HCT116 (cell line): ENCODE data around the gene ANTKMT. TPM values are rescaled to one million over a fixed set of nuclear protein-coding genes. Genes with fewer than 3 reads are reported as not detected.

Experiments
- ATAC-seq: fragments of 200-7000 bp; cut with Tn5 transposase; 2 replicates; pipeline ENCODE4 v1.9.1; 2020; ENCODE audit warnings: mild to moderate bottlenecking, moderate library complexity
- BruUV-seq: library from RNA; stranded (reverse); fragments of 400-500 nt; replicated peaks from 2 replicates; lab custom pipeline; 2021; lab: Mats Ljungman, UMichigan
- CTCF ChIA-PET: fragments of 300-600 bp; sonication (Branson Sonifier 250); formaldehyde crosslinking; loops from one replicate; lab custom pipeline; 2021; ENCODE audit warnings: antibody characterized with exemption; lab: Charles Lee
- POLR2A ChIA-PET: fragments of 300-600, 350-600 bp; sonication (Branson Sonifier 250); formaldehyde crosslinking; loops from one replicate; lab custom pipeline; 2021; ENCODE audit warnings: antibody characterized with exemption; lab: Charles Lee
- RAD21 ChIA-PET, 2 experiments: fragments of 300-600 bp; sonication (Branson Sonifier 250); formaldehyde crosslinking; loops; one replicate each; lab custom pipeline; 2023; ENCODE audit warnings: low total read pairs in 2 of 2; ENCODE audit not compliant: uncharacterized antibody in 2 of 2, unreplicated experiment in 2 of 2, low non-redundant PET in 1 of 2; lab: Charles Lee
- DNase-seq: peaks from one replicate; pipeline ENCODE4 v3.0.0-alpha.2; 2010; ENCODE audit warnings: low read depth, low spot score
- H2AFZ ChIP-seq: fragments of 200-600 bp; shearing (Covaris generic), sonication (generic); 2 replicates; pipeline ENCODE4 v1.6.1; 2017; ENCODE audit warnings: low read depth, mixed run types, mixed read lengths, antibody characterized with exemption, low read length; ENCODE audit not compliant: poor library complexity, severe bottlenecking
- H3K27ac ChIP-seq: 2 replicates; pipeline ENCODE4 v1.5.1; 2012; ENCODE audit warnings: low read depth, low read length
- H3K27me3 ChIP-seq: fragments of 200-600 bp; sonication (generic); 2 replicates; pipeline ENCODE4 v1.6.1; 2016; ENCODE audit warnings: mixed run types, low read length, mixed read lengths; ENCODE audit not compliant: insufficient read depth
- H3K36me3 ChIP-seq, 2 experiments: fragments of 200-500 bp in 1 of 2; fragments of 200-600 bp in 1 of 2; sonication (Bioruptor generic) in 1 of 2; sonication (generic) in 1 of 2; 2 replicates each; pipeline versions ENCODE4 v1.5.1 to v1.6.1; 2014 to 2016; ENCODE audit warnings: low read length in 2 of 2, inconsistent platforms in 1 of 2, mixed read lengths in 1 of 2, mixed run types in 1 of 2; ENCODE audit not compliant: insufficient read depth in 2 of 2, control insufficient read depth in 1 of 2
- H3K4me1 ChIP-seq, 2 experiments: fragments of 200-600 bp in 1 of 2; sonication (generic) in 1 of 2; 2 replicates each; pipeline versions ENCODE4 v1.5.1 to v1.6.1; 2012 to 2017; ENCODE audit warnings: low read length in 2 of 2, inconsistent platforms in 1 of 2, mild to moderate bottlenecking in 1 of 2, mixed read lengths in 1 of 2, mixed run types in 1 of 2, moderate library complexity in 1 of 2; ENCODE audit not compliant: insufficient read depth in 2 of 2, control insufficient read depth in 1 of 2
- H3K4me2 ChIP-seq: fragments of 200-600 bp; sonication (generic); 2 replicates; pipeline ENCODE4 v1.6.1; 2017; ENCODE audit warnings: mixed run types, low read length, mixed read lengths
- H3K4me3 ChIP-seq, 2 experiments: fragments of 200-600 bp in 1 of 2; sonication (generic) in 1 of 2; replicated peaks in 1 of 2; 2 replicates each; pipeline ENCODE4 v1.5.1; 2011 to 2016; ENCODE audit warnings: low read length in 2 of 2, control low read depth in 1 of 2, low read depth in 1 of 2, mild to moderate bottlenecking in 1 of 2, mixed read lengths in 1 of 2, mixed run types in 1 of 2
- H3K79me2 ChIP-seq: fragments of 200-600 bp; sonication (generic); 2 replicates; pipeline ENCODE4 v1.6.1; 2017; ENCODE audit warnings: mild to moderate bottlenecking, mixed run types, low read length, moderate library complexity, mixed read lengths; ENCODE audit not compliant: insufficient read depth
- H3K9ac ChIP-seq: fragments of 200-600 bp; sonication (generic); 2 replicates; pipeline ENCODE4 v1.6.1; 2016; ENCODE audit warnings: low read length, mixed read lengths
- H3K9me2 ChIP-seq: fragments of 200-600 bp; sonication (generic), shearing (Covaris generic); 2 replicates; pipeline ENCODE4 v1.6.1; 2017; ENCODE audit warnings: mixed run types, mild to moderate bottlenecking, moderate library complexity; ENCODE audit not compliant: insufficient read depth
- H3K9me3 ChIP-seq, 2 experiments: fragments of 200-500 bp in 1 of 2; fragments of 200-600 bp in 1 of 2; sonication (Bioruptor generic) in 1 of 2; sonication (generic) in 1 of 2; 2 replicates each; pipeline ENCODE4 v1.6.1; 2014 to 2017; ENCODE audit warnings: low read length in 2 of 2, mixed read lengths in 2 of 2, inconsistent platforms in 1 of 2, low read depth in 1 of 2, mild to moderate bottlenecking in 1 of 2, mixed run types in 1 of 2, moderate library complexity in 1 of 2; ENCODE audit not compliant: control insufficient read depth in 1 of 2, insufficient read depth in 1 of 2
- H4K20me1 ChIP-seq: fragments of 200-600 bp; sonication (generic), shearing (Covaris generic); 2 replicates; pipeline ENCODE4 v1.6.1; 2017; ENCODE audit warnings: mixed run types, mild to moderate bottlenecking, moderate library complexity; ENCODE audit not compliant: insufficient read depth
- CBX3 ChIP-seq: IDR thresholded peaks from 2 replicates; pipeline ENCODE4 v1.6.1; 2012; ENCODE audit warnings: low read depth
- CTCF ChIP-seq, 3 experiments: fragments of 200-600 bp in 1 of 3; sonication (generic) in 1 of 3; IDR thresholded peaks in 2 of 3; conservative IDR thresholded peaks in 1 of 3; 2 replicates each; pipeline ENCODE4 v1.5.1; 2012 to 2017; ENCODE audit warnings: low read depth in 2 of 3, low read length in 2 of 3, antibody characterized with exemption in 1 of 3, borderline replicate concordance in 1 of 3, control low read depth in 1 of 3, mild to moderate bottlenecking in 1 of 3, mixed read lengths in 1 of 3, mixed run types in 1 of 3, moderate library complexity in 1 of 3; ENCODE audit not compliant: insufficient read depth in 1 of 3
- EGR1 ChIP-seq: IDR thresholded peaks from 2 replicates; pipeline ENCODE4 v1.6.1; 2012; ENCODE audit warnings: low read depth
- EZH2 ChIP-seq: fragments of 200-600 bp; sonication (generic); IDR thresholded peaks from 2 replicates; pipeline ENCODE4 v1.6.1; 2017; ENCODE audit warnings: antibody characterized with exemption, mixed run types
- EZH2phosphoT487 ChIP-seq: fragments of 200-600 bp; IDR thresholded peaks from 2 replicates; pipeline ENCODE4 v1.6.1; 2018; ENCODE audit warnings: antibody characterized with exemption, borderline replicate concordance
- JUND ChIP-seq: IDR thresholded peaks from 2 replicates; pipeline ENCODE4 v1.6.1; 2012
- MAX ChIP-seq: IDR thresholded peaks from 2 replicates; pipeline ENCODE4 v1.6.1; 2012
- POLR2A ChIP-seq: IDR thresholded peaks from 2 replicates; pipeline ENCODE4 v1.7.0; 2011; ENCODE audit warnings: borderline replicate concordance; ENCODE audit not compliant: insufficient read depth, insufficient read length; ENCODE audit errors: extremely low read depth
- POLR2AphosphoS5 ChIP-seq: IDR thresholded peaks from 2 replicates; pipeline ENCODE4 v1.6.1; 2011; ENCODE audit warnings: mild to moderate bottlenecking, low read depth, low read length, moderate library complexity
- RAD21 ChIP-seq: IDR thresholded peaks from 2 replicates; pipeline ENCODE4 v1.6.1; 2012; ENCODE audit warnings: low read depth, mild to moderate bottlenecking
- REST ChIP-seq: IDR thresholded peaks from 2 replicates; pipeline ENCODE4 v1.6.1; 2012; ENCODE audit warnings: low read depth
- SIN3A ChIP-seq: IDR thresholded peaks from 2 replicates; pipeline ENCODE4 v1.6.1; 2012; ENCODE audit warnings: low read depth
- SP1 ChIP-seq: IDR thresholded peaks from 2 replicates; pipeline ENCODE4 v1.6.1; 2012; ENCODE audit warnings: low read depth
- SRF ChIP-seq: IDR thresholded peaks from 2 replicates; pipeline ENCODE4 v1.6.1; 2012; ENCODE audit warnings: low read depth
- ZFX ChIP-seq: fragments of 450-650 bp; IDR thresholded peaks from 2 replicates; pipeline ENCODE4 v1.6.1; 2017
- intact Hi-C: fragments of 100-400 bp; cut with micrococcal nuclease; formaldehyde crosslinking; loops from 2 replicates; pipeline ENCODE4 v1.10.0; 2022
- total RNA-seq: library from RNA; stranded (reverse); gene quantifications from one replicate; pipeline ENCODE4 v1.2.1, GENCODE V29; 2021; ENCODE audit not compliant: unreplicated experiment

The ANTKMT gene
- total RNA-seq, 1 experiment from 2014 or later: 65.4 TPM

- no peak for TF ChIP-seq CTCF (IDR thresholded peaks at IDR 0.05 in 2 of 3, conservative IDR thresholded peaks at IDR 0.05 in 1 of 3; ENCODE audit: borderline replicate concordance in 1 of 3, insufficient read depth in 1 of 3, low read depth in 2 of 3, low read length in 2 of 3)
- TF ChIP-seq SIN3A: no peak
Observed at GRCh38 chr16:700684-701584, 20.0 kb upstream of the ANTKMT start (continued).

GRCh38 chr16:702341-702740, 18.6 kb upstream of the ANTKMT start:
- CTCF ChIA-PET: no interaction called here
- no peak for ATAC-seq

More at GRCh38 chr16:702341-702740, 18.6 kb upstream of the ANTKMT start:
- no peak overlapping the region for H3K4me3 ChIP-seq
- POLR2A ChIA-PET: no interaction called here
- H3K9ac ChIP-seq: no peak overlapping the region
- peaks cover 38% of the 10 kb centered on the region for H3K79me2 ChIP-seq
- DNase-seq: no peak
- no peaks in the 10 kb centered on the region for H3K9me2 ChIP-seq
- no peaks in the 10 kb centered on the region for H3K27me3 ChIP-seq
- no TSS peak for BruUV-seq
- H3K36me3 ChIP-seq: no peaks in the 10 kb centered on the region; a peak in 2 of 4 replicates
- H3K4me1 ChIP-seq: peaks cover 0 to 21% of the 10 kb centered on the region in 2 experiments; a peak in 3 of 4 replicates
- TF ChIP-seq JUND (no peak), MAX (no peak), CBX3 (no peak), ZFX (no peak), REST (no peak), EGR1 (no peak), CTCF (IDR thresholded peaks at IDR 0.05 in 2 of 3, conservative IDR thresholded peaks at IDR 0.05 in 1 of 3; ENCODE audit: borderline replicate concordance in 1 of 3, insufficient read depth in 1 of 3, low read depth in 2 of 3, low read length in 2 of 3) (no peak), EZH2phosphoT487 (no peak), SRF (no peak), POLR2A (no peak), SIN3A (no peak), POLR2AphosphoS5 (no peak), SP1 (no peak), RAD21 (no peak), EZH2 (no peak)
- intact Hi-C loops: no loop called here
- no peaks in the 10 kb centered on the region for H4K20me1 ChIP-seq
- no peak overlapping the region for H3K27ac ChIP-seq
- H3K9me3 ChIP-seq: no peaks in the 10 kb centered on the region
- no peak overlapping the region for H3K4me2 ChIP-seq
- RAD21 ChIA-PET: no interaction called here
- H2AFZ ChIP-seq: no peak overlapping the region
